ENCODE results near the gene KRT12. TPM values are rescaled to one million over a fixed set of nuclear protein-coding genes. Genes with fewer than 3 reads are reported as not detected.

The KRT12 gene
- total RNA-seq, 1 experiment from 2014 or later = not detected

GRCh38 chr17:40896916-40897455 is 30.0 kb upstream of the KRT12 start:
- CTCF ChIA-PET = no interaction called here
- no peak for TF ChIP-seq EZH2 (IDR thresholded peaks at IDR 0.05; ENCODE audit: borderline replicate concordance, low read depth, low read length, poor library complexity, severe bottlenecking)
- no peak for TF ChIP-seq CTCF (conservative IDR thresholded peaks at IDR 0.05; ENCODE audit: low read depth, low read length)

GRCh38 chr17:40895106-40895730 is 28.2 kb upstream of the KRT12 start:
- Histone ChIP-seq H3K9me3 (ENCODE audit: low read depth, low read length, poor library complexity, severe bottlenecking) (no peaks in the 10 kb centered on the region), H3K4me1 (ENCODE audit: insufficient read depth, low read length, poor library complexity, severe bottlenecking) (no peaks in the 10 kb centered on the region), H3K4me3 (ENCODE audit: low read depth, low read length, poor library complexity, severe bottlenecking) (no peak overlapping the region), H3K27me3 (replicated peaks; ENCODE audit: insufficient read depth, low read depth, low read length, poor library complexity) (no peaks in the 10 kb centered on the region), H3K27ac (ENCODE audit: low read depth, low read length, poor library complexity, severe bottlenecking) (no peak overlapping the region), H3K36me3 (ENCODE audit: insufficient read depth, low read length, poor library complexity, severe bottlenecking) (no peaks in the 10 kb centered on the region)
- BruUV-seq (replicated peaks) = no TSS peak
- intact Hi-C loops (cut with micrococcal nuclease; ENCODE audit: unreplicated experiment) = no loop called here
- no peak for DNase-seq (ENCODE audit: low spot score)
- TF ChIP-seq CTCF (conservative IDR thresholded peaks at IDR 0.05; ENCODE audit: low read depth, low read length) = no peak
- ChIA-PET POLR2A (ENCODE audit: low non-redundant PET) (no interaction called here), CTCF (no interaction called here)

More at GRCh38 chr17:40896916-40897455, 30.0 kb upstream of the KRT12 start:
- POLR2A ChIA-PET (ENCODE audit: low non-redundant PET) = no interaction called here
- no TSS peak for BruUV-seq (replicated peaks)
- no peak overlapping the region for H3K27ac ChIP-seq (ENCODE audit: low read depth, low read length, poor library complexity, severe bottlenecking)
- no peak overlapping the region for H3K4me3 ChIP-seq (ENCODE audit: low read depth, low read length, poor library complexity, severe bottlenecking)
- no peaks in the 10 kb centered on the region for H3K27me3 ChIP-seq (replicated peaks; ENCODE audit: insufficient read depth, low read depth, low read length, poor library complexity)
- no peaks in the 10 kb centered on the region for H3K9me3 ChIP-seq (ENCODE audit: low read depth, low read length, poor library complexity, severe bottlenecking)
- intact Hi-C loops (cut with micrococcal nuclease; ENCODE audit: unreplicated experiment) = no loop called here
- no peaks in the 10 kb centered on the region for H3K36me3 ChIP-seq (ENCODE audit: insufficient read depth, low read length, poor library complexity, severe bottlenecking)
- no peak for DNase-seq (ENCODE audit: low spot score)
- no peaks in the 10 kb centered on the region for H3K4me1 ChIP-seq (ENCODE audit: insufficient read depth, low read length, poor library complexity, severe bottlenecking)

GRCh38 chr17:40888196-40888720 is 21.2 kb upstream of the KRT12 start:
- Histone ChIP-seq H3K27me3 (replicated peaks; ENCODE audit: insufficient read depth, low read depth, low read length, poor library complexity) (no peaks in the 10 kb centered on the region), H3K27ac (ENCODE audit: low read depth, low read length, poor library complexity, severe bottlenecking) (no peak overlapping the region), H3K9me3 (ENCODE audit: low read depth, low read length, poor library complexity, severe bottlenecking) (no peaks in the 10 kb centered on the region), H3K4me1 (ENCODE audit: insufficient read depth, low read length, poor library complexity, severe bottlenecking) (no peaks in the 10 kb centered on the region), H3K36me3 (ENCODE audit: insufficient read depth, low read length, poor library complexity, severe bottlenecking) (no peaks in the 10 kb centered on the region), H3K4me3 (ENCODE audit: low read depth, low read length, poor library complexity, severe bottlenecking) (no peak overlapping the region)
- TF ChIP-seq EZH2 (IDR thresholded peaks at IDR 0.05; ENCODE audit: borderline replicate concordance, low read depth, low read length, poor library complexity, severe bottlenecking) (no peak), CTCF (conservative IDR thresholded peaks at IDR 0.05; ENCODE audit: low read depth, low read length) (no peak)
- POLR2A ChIA-PET (ENCODE audit: low non-redundant PET) = no interaction called here
- DNase-seq (ENCODE audit: low spot score) = no peak
- BruUV-seq (replicated peaks) = no TSS peak
- intact Hi-C loops (cut with micrococcal nuclease; ENCODE audit: unreplicated experiment) = no loop called here
- CTCF ChIA-PET = no interaction called here
